Spleen (tissue), 11 donors: ENCODE measurements around the gene TAF11L2. TPM values are rescaled to one million over a fixed set of nuclear protein-coding genes. Genes with fewer than 3 reads are reported as not detected.
"Not testable (repeated sequence)": the region's sequence is repeated elsewhere in the genome, so short reads cannot be mapped to it uniquely, and the experiment has no call there.

Experiments
- DNase-seq: peaks from one replicate; pipeline ENCODE4 v3.0.0-alpha.2; 2020
- H3K27ac ChIP-seq, 8 donors: fragments of 200-600 bp; sonication (generic) in 7 of 8; 1 replicate in 4 of 8; 2 replicates in 4 of 8; pipeline versions ENCODE4 v1.5.0 to v1.8.0; 2016 to 2021; ENCODE audit warnings: inconsistent platforms in 4 of 8, mild to moderate bottlenecking in 4 of 8, moderate library complexity in 1 of 8
- H3K27me3 ChIP-seq, 7 donors: fragments of 200-600 bp; sonication (generic) in 6 of 7; replicated peaks in 1 of 7; 1 replicate in 4 of 7; 2 replicates in 3 of 7; pipeline versions ENCODE4 v1.5.0 to v1.8.0; 2016 to 2021; ENCODE audit warnings: inconsistent platforms in 3 of 7, mild to moderate bottlenecking in 1 of 7
- H3K36me3 ChIP-seq, 6 donors: fragments of 200-600 bp; sonication (generic) in 5 of 6; 1 replicate in 4 of 6; 2 replicates in 2 of 6; pipeline versions ENCODE4 v1.5.0 to v1.8.0; 2016 to 2021; ENCODE audit warnings: inconsistent platforms in 2 of 6
- H3K4me1 ChIP-seq, 6 donors: fragments of 200-600 bp; sonication (generic) in 5 of 6; 1 replicate in 3 of 6; 2 replicates in 3 of 6; pipeline versions ENCODE4 v1.5.0 to v1.8.0; 2016 to 2021; ENCODE audit warnings: inconsistent platforms in 3 of 6
- H3K4me3 ChIP-seq, 8 donors: fragments of 200-600 bp; sonication (generic) in 7 of 8; 1 replicate in 4 of 8; 2 replicates in 4 of 8; pipeline versions ENCODE4 v1.5.0 to v1.8.0; 2016 to 2021; ENCODE audit warnings: inconsistent platforms in 4 of 8, mild to moderate bottlenecking in 4 of 8, moderate library complexity in 2 of 8
- H3K9me3 ChIP-seq, 8 donors: fragments of 200-600 bp; sonication (generic) in 7 of 8; 1 replicate in 4 of 8; 2 replicates in 4 of 8; pipeline versions ENCODE4 v1.5.0 to v1.8.0; 2016 to 2021; ENCODE audit warnings: inconsistent platforms in 4 of 8
- POLR2A ChIP-seq, 3 donors: fragments of 450-650 bp; IDR thresholded peaks; one replicate each; pipeline ENCODE4 v1.5.1; 2017; ENCODE audit warnings: antibody characterized with exemption in 3 of 3, mild to moderate bottlenecking in 1 of 3
- POLR2AphosphoS5 ChIP-seq, 3 donors: sonication (generic); formaldehyde crosslinking; IDR thresholded peaks; one replicate each; pipeline ENCODE4 v1.5.1; 2017; ENCODE audit warnings: antibody characterized with exemption in 3 of 3
- WGBS, 5 donors: extraction: QIAGEN DNeasy Blood & Tissue Kit in 3 of 5; methylation state at CpG; one replicate each; pipeline versions ENCODE4 v1.1.5 to v1.1.7; 2013 to 2018; 5-methylcytosine and 5-hydroxymethylcytosine counted together
- intact Hi-C: fragments of 100-400 bp; cut with DNase I; formaldehyde crosslinking; loops from one replicate; pipeline ENCODE4 v1.15.0; 2023; ENCODE audit warnings: low total_unique reads
- polyA plus RNA-seq, 3 donors: library from polyadenylated mRNA; stranded (reverse); fragments of 200-250 nt; gene quantifications; one replicate each; pipeline ENCODE4 v1.2.1, GENCODE V29; 2013
- total RNA-seq, 7 donors: library from RNA; depleted of rRNA in 3 of 7; stranded (reverse); fragments of >200 nt in 3 of 7; fragmentation: NEBNext Ultra II Directional in 4 of 7; extraction: Animal tissue kit (Norgen Biotek cat#: 25700) in 4 of 7; gene quantifications; one replicate each; pipeline versions ENCODE4 v1.1.0 to v1.2.1, GENCODE V29; 2016 to 2021
- TF ChIP-seq, protein P1 (sequence below), 11 experiments: fragments of 200-600 bp in 7 of 11; fragments of 450-650 bp in 4 of 11; sonication (generic) in 4 of 11; IDR thresholded peaks in 8 of 11; conservative IDR thresholded peaks in 3 of 11; 1 replicate in 7 of 11; 2 replicates in 4 of 11; pipeline versions ENCODE4 v1.4.0 to v1.8.0; 2016 to 2021; ENCODE audit warnings: antibody characterized with exemption in 11 of 11, inconsistent platforms in 4 of 11, mild to moderate bottlenecking in 1 of 11
- donor health status: healthy with polysubstance abuse.
- donor health status: DM: no; HTN: no; CAD: no; lungs with moderate emphysema.
- donor health status: DM: no; HTN: no; CAD: no.
- donor health status: Bipolar disorder and iron deficiency.
- donor health status: healthy.
- donor health status: DM: no; HTN: no; CAD: no.
- donor health status: DM: yes; HTN: yes; CAD: no.

The TAF11L2 gene
- total and polyA plus RNA-seq, 10 donors = not detected

DNA sequence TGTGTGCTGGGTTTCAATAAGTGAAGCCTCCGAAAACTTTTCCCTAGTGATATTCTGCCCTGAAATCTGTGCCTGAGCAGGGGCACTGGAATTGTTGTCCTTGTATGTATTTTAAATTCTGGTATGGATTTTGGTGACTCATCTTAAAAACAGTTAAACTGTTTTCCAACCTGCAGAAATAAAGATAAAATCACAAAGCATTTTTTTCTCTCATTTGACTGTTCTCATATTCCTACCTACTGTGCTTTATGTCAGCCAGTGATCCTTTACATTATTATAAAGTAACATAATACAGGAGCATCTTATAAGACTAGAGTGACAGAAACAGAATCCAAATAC, 10.9 kb upstream of the TAF11L2 start:
- Histone ChIP-seq H3K4me1 (no peaks in the 10 kb centered on the region), H3K36me3 (no peaks in the 10 kb centered on the region), H3K9me3 (peaks cover 0 to 7% (median 0%) of the 10 kb centered on the region in 8 donors), H3K27me3 (no peaks in the 10 kb centered on the region), H3K27ac (no peak overlapping the region), H3K4me3 (no peak overlapping the region)
- WGBS, 5 donors = 88 to 96% (median 96%) methylated on average over 1 of the region's 1 CpG
- intact Hi-C loops = no loop called here
- no peak for DNase-seq
- TF ChIP-seq POLR2AphosphoS5 (IDR thresholded peaks at IDR 0.05) (no peak), POLR2A (IDR thresholded peaks at IDR 0.05) (no peak)
- TF ChIP-seq, protein P1, sequence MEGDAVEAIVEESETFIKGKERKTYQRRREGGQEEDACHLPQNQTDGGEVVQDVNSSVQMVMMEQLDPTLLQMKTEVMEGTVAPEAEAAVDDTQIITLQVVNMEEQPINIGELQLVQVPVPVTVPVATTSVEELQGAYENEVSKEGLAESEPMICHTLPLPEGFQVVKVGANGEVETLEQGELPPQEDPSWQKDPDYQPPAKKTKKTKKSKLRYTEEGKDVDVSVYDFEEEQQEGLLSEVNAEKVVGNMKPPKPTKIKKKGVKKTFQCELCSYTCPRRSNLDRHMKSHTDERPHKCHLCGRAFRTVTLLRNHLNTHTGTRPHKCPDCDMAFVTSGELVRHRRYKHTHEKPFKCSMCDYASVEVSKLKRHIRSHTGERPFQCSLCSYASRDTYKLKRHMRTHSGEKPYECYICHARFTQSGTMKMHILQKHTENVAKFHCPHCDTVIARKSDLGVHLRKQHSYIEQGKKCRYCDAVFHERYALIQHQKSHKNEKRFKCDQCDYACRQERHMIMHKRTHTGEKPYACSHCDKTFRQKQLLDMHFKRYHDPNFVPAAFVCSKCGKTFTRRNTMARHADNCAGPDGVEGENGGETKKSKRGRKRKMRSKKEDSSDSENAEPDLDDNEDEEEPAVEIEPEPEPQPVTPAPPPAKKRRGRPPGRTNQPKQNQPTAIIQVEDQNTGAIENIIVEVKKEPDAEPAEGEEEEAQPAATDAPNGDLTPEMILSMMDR (IDR thresholded peaks at IDR 0.05 in 8 of 11, conservative IDR thresholded peaks at IDR 0.05 in 3 of 11) = no peak

DNA sequence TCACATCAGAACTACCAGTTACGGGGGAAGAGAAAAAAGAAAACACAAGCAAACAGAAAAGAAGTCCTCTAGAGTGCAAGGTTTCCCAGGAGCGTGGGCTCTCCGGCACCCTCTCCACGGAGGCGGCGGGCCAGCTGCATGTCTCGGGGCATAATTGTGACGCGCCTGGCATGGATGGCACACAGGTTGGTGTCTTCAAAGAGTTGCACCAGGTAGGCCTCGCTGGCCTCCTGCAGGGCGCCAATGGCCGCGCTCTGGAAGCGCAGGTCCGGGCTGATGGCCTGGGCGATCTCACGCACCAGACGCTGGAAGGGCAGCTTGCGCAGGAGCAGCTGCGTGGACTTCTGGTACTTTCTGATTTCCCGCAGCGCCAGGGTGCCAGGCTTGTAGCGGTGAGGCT, 6.8 kb upstream of the TAF11L2 start:
- intact Hi-C loops, H3K36me3 ChIP-seq, H3K27ac ChIP-seq, DNase-seq, H3K4me1 ChIP-seq, H3K27me3 ChIP-seq, H3K4me3 ChIP-seq: not testable (repeated sequence)
- 94 to 96% (median 96%) methylated on average over 17 to 23 of the region's 23 CpGs for WGBS, 5 donors
- H3K9me3 ChIP-seq = peaks cover 0 to 12% (median 0%) of the 10 kb centered on the region in 8 donors

DNA sequence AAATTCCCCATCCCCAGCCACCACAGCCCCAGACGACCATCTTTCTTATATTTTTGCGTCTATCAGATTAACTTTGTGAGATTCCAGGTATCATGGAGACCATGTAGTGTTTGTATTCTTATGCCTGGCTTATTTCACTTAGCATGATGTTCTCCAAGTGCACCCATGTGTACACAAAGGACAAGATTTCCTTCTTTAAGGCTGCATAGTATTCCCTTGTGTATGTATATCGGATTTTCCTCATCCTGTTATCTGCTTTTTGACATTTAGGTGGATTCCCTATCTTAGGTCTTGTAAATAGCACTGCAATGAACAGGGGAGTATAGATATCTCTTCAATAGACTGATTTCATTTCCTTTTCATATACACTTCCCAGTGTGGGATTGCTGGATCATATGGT, 5.3 kb upstream of the TAF11L2 start:
- Histone ChIP-seq H3K4me1 (no peaks in the 10 kb centered on the region), H3K36me3 (no peaks in the 10 kb centered on the region), H3K27ac (no peak overlapping the region), H3K27me3 (no peaks in the 10 kb centered on the region), H3K9me3 (peaks cover 0 to 12% (median 0%) of the 10 kb centered on the region in 8 donors), H3K4me3 (no peak overlapping the region)
- intact Hi-C loops = no loop called here
- TF ChIP-seq POLR2A (IDR thresholded peaks at IDR 0.05) (no peak), POLR2AphosphoS5 (IDR thresholded peaks at IDR 0.05) (no peak)
- TF ChIP-seq, protein P1 (IDR thresholded peaks at IDR 0.05 in 8 of 11, conservative IDR thresholded peaks at IDR 0.05 in 3 of 11) = no peak
- DNase-seq = no peak
- WGBS, 5 donors = 88 to 93% (median 91%) methylated on average over 3 of the region's 3 CpGs

GRCh38 chr5:17497446-17497845, 585 bp upstream of the TAF11L2 start:
- WGBS, 5 donors = 77 to 88% (median 83%) methylated on average over 4 of the region's 4 CpGs
- DNase-seq = no peak
- Histone ChIP-seq H3K9me3 (peaks cover 0 to 5% (median 0%) of the 10 kb centered on the region in 8 donors), H3K27me3 (no peaks in the 10 kb centered on the region), H3K27ac (no peak overlapping the region), H3K4me3 (no peak overlapping the region), H3K36me3 (no peaks in the 10 kb centered on the region), H3K4me1 (no peaks in the 10 kb centered on the region)
- intact Hi-C loops = no loop called here
- TF ChIP-seq POLR2A (IDR thresholded peaks at IDR 0.05) = no peak
- TF ChIP-seq POLR2AphosphoS5 (IDR thresholded peaks at IDR 0.05) = no peak
- TF ChIP-seq, protein P1 (IDR thresholded peaks at IDR 0.05 in 8 of 11, conservative IDR thresholded peaks at IDR 0.05 in 3 of 11) = no peak

- whole genome bisulfite sequencing, 5 donors = 89 to 95% (median 92%) methylated on average over 15 to 17 of the region's 17 CpGs
Observed at GRCh38 chr5:17511775-17512325, 13.8 kb downstream of the TAF11L2 start.

DNA sequence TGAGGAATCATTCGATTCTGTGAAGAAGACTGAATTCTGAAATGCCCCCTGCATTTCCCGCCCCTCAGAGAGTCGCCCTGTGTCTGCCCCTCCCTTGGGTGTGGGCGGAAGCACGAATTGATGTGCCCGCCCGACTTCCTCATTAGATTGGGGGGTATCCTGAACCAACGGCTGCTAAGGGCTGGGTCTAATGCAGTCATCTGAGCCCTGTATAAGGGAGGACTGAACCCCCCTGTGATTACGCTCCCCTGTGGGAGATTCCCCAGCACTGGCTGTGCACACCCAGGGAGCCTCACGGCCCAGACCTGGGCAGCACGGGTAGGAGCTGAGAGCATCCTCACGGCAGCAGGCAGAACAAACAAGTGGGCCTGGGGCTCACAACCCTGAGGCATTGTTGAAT, 19.5 kb downstream of the TAF11L2 start:
- H3K27me3 ChIP-seq, H3K4me3 ChIP-seq, H3K36me3 ChIP-seq, H3K4me1 ChIP-seq, intact Hi-C loops, H3K9me3 ChIP-seq, H3K27ac ChIP-seq: not testable (repeated sequence)
- DNase-seq = peak; percentile 78
- WGBS, 5 donors = 73 to 89% (median 82%) methylated on average over 8 to 11 of the region's 12 CpGs

More at GRCh38 chr5:17511775-17512325, 13.8 kb downstream of the TAF11L2 start:
- no peak overlapping the region for H3K27ac ChIP-seq
- no peaks in the 10 kb centered on the region for H3K4me1 ChIP-seq
- intact Hi-C loops = no loop called here
- H3K4me3 ChIP-seq = no peak overlapping the region
- no peaks in the 10 kb centered on the region for H3K36me3 ChIP-seq
- no peaks in the 10 kb centered on the region for H3K9me3 ChIP-seq
- no peak for TF ChIP-seq POLR2AphosphoS5 (IDR thresholded peaks at IDR 0.05)
- TF ChIP-seq, protein P1 (IDR thresholded peaks at IDR 0.05 in 8 of 11, conservative IDR thresholded peaks at IDR 0.05 in 3 of 11) = no peak
- no peaks in the 10 kb centered on the region for H3K27me3 ChIP-seq
- DNase-seq = peak; percentile 73

DNA sequence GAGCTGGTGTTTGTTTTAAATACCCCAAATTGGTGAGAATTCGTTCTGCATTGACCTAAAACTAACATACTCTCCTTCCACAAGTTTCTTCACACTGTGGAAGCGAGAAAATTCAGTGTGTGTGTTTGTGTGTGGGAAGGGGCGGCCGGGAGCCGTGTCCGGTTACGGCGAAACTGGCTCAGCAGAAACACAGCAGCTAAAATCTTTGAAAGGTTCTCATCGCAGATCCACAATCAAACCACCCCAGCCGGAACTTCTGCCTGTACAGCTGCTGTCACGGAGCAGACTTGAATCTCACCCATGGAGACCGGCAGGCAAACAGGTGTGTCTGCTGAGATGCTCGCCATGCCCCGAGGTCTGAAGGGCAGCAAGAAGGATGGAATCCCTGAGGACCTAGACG, 20.0 kb downstream of the TAF11L2 start, which contains the start of gene TAF11L3:
Gene TAF11L3 (plus strand): TSS at position 301 of the 400 bp plus-strand sequence.
- not testable (repeated sequence) for H3K27ac ChIP-seq
- WGBS, 5 donors = no CpG with 5 or more reads among the region's 15 CpGs

More for the DNA sequence above, 20.0 kb downstream of the TAF11L2 start, which contains the start of gene TAF11L3:
- H3K4me1 ChIP-seq, H3K9me3 ChIP-seq, DNase-seq, intact Hi-C loops, H3K4me3 ChIP-seq, H3K27me3 ChIP-seq, H3K36me3 ChIP-seq: not testable (repeated sequence)
